Measurements from ENCODE around the gene PRRX2.

DNA sequence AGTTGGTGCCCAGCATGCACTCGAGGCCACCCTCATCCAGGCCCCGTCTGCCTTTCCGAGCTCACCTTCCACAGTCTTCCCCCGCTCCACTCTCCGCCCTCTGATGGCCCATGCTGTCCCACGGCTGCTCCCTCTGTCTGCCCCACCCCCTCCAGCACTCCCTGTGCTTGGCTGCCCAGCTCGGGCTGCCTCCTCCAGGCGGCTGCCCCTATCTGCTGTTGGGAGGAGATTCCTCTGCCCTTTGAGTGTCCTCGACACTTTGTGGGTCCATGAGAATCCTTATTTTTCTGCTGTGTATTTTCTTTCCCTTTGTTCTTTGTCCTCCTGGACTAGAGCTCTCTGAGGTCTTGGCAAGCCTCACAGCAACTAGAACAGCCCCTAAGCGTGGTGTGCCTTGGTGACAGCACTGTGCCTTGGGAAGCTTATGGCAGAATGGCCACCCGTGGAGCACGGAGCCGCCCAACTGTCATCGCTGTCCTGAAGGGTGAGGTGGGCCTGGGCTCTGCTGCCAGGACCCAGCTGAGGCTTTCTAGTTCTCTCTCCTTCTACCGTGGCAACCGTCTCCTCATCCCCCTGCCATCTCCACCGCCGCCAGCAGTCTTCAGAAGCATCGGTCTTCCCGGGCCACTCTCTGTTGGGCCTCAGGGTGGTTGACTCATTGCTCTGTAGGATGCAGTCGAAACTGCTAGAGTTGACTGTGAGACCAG lies 34.3 kb upstream of the PRRX2 start:
- TF ChIP-seq, protein P1, sequence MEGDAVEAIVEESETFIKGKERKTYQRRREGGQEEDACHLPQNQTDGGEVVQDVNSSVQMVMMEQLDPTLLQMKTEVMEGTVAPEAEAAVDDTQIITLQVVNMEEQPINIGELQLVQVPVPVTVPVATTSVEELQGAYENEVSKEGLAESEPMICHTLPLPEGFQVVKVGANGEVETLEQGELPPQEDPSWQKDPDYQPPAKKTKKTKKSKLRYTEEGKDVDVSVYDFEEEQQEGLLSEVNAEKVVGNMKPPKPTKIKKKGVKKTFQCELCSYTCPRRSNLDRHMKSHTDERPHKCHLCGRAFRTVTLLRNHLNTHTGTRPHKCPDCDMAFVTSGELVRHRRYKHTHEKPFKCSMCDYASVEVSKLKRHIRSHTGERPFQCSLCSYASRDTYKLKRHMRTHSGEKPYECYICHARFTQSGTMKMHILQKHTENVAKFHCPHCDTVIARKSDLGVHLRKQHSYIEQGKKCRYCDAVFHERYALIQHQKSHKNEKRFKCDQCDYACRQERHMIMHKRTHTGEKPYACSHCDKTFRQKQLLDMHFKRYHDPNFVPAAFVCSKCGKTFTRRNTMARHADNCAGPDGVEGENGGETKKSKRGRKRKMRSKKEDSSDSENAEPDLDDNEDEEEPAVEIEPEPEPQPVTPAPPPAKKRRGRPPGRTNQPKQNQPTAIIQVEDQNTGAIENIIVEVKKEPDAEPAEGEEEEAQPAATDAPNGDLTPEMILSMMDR (IDR thresholded peaks at IDR 0.05) = no peak
- no peak for TF ChIP-seq POLR2A (IDR thresholded peaks at IDR 0.05)
